DMS 273 treated with DMSO at 0.1 percent for 48 hours (cell line): Measurements from ENCODE around the gene SLC43A1.
A peak's percentile ranks its signal among the peaks of the same experiment; 100 is the strongest.

Experiments
- DNase-seq: peaks from one replicate; lab custom pipeline; 2025; lab: John Stamatoyannopoulos, UW

Gene SLC43A1

DNA sequence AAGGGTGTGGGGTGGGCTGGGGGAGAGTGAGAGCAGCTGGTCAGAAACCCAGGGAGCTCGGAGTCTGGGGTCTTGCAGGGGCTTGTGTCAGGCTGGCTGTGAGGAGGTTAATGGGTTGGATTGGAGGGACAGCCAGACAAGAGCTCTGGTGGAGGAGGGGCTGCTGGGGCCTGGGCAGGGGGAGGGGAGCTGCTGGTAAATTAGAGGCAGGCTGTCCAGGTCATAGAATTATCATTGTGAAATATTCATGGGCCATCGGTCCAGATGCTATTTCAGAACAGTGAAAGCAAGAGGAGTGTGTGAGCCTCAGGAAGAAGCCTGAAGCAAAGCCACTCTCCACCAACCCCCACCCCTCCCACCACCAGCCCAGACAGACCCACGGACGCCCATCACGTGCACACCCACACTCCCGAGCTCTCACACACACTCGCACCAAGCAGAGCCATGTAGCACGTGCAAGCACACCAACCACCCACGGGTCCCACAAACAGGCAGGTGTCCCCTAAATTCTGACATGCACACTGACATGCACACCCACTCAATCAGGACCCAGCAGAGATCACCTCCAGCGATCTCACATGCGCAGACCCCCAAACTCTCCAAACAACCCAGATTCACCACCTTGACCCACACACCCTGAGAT, 36.4 kb downstream of the SLC43A1 start:
- no peak for DNase-seq

- DNase-seq, result no peak
Measured at GRCh38 chr11:57477507-57478189, 37.9 kb downstream of the SLC43A1 start.

- DNase-seq, result no peak
Measured at GRCh38 chr11:57476757-57477506, 38.6 kb downstream of the SLC43A1 start.

DNA sequence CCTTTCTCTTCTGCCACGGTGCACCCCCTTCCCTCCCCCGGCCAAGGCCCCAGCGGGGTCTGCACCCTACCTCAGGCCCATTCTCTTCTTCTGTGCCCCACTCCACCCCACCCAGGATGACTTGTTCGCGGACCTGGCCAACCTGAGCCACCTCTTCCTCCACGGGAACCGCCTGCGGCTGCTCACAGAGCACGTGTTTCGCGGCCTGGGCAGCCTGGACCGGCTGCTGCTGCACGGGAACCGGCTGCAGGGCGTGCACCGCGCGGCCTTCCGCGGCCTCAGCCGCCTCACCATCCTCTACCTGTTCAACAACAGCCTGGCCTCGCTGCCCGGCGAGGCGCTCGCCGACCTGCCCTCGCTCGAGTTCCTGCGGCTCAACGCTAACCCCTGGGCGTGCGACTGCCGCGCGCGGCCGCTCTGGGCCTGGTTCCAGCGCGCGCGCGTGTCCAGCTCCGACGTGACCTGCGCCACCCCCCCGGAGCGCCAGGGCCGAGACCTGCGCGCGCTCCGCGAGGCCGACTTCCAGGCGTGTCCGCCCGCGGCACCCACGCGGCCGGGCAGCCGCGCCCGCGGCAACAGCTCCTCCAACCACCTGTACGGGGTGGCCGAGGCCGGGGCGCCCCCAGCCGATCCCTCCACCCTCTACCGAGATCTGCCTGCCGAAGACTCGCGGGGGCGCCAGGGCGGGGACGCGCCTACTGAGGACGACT, 39.3 kb downstream of the SLC43A1 start:
- no peak for DNase-seq

DNA sequence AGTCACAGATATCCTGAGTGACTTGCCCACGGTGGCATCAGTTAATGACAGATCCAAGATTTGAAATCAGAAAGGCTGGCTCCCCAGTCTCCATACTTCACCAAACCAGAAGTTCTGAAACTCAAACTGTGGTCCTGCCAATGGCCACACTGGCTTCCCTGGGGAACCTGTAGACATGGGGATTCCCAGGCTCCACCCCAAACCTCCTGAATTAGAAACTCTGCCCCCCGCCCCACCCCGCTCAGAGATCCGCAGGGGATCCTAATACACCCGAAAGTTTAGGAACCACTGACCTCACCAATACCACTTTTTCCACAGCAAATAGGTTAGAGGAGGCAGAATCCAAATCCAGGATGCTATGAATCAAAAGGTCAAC, 39.8 kb downstream of the SLC43A1 start:
- no peak for DNase-seq

DNA sequence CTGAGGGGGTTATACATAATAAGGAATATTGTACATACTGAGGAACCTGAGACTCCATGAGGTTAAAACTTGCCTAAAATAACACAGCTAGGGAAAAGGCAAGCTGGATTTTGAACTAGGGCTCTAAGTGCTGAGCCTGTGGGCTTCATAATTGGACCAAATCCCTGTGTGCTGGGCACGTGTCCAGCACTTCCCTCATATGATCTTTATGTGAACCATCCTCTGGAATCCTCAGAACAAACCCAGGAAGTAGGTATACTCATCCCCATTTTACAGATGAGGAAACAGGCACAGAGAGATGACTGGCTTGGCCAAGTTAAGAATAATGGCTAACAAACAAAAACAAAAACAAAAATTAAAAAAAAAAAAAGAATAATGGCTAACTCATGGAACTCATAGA, 40.3 kb downstream of the SLC43A1 start:
- DNase-seq, result no peak

DNA sequence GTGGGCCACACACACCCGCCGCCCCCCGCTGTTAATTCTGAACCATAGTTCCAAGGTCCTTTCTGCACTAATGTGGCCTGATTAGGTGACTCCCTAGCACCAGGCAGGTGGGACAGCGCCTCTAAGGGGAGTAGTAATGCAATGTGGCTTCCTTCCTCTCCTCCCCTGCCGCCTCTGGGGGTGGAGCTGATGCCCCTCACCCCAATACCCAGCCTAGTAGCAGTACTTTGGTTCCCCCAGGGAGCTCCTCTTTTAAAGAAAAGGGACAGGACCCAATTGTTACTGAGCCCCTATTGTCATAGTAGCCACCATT, 40.7 kb downstream of the SLC43A1 start:
- no peak for DNase-seq

DNA sequence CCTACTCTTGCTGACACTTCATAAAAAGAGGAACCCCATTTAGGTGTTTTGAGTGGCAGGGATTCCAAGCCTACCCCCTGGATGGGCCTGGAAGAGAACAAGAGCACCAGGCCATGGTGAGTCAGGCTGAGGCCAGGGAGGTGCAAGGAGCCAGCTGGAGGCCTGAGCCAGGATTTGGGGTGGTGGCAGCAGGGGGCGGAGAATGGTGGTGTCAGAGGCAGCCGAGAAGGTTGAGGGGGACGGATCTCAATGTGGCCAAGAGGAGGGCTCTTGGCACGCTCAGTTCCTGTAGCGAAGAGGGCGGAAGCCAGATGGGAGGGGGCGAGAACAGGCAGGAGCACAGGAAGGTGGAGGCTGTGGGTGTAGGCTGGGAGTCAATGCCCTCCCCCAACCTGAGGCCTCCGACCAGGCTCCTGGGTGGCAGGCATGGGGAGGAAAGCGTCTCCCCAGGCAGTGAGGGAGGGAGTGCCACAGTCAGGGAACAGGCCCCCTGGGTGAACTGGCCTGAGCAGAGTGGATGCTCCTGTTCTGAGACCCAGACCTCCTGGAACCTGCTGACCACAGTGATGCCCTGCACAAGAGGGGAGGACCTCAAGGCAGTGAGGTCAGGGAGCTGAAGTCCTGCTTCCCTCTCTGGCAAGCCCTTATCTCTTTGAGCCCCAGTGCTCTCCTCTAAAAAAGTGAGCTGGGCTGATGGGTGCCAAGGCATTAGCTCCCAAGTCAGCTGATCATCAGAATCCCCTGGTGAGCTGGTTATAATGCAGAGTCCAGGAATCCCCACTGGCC, 41.3 kb downstream of the SLC43A1 start:
- DNase-seq, result peak; percentile 8

DNA sequence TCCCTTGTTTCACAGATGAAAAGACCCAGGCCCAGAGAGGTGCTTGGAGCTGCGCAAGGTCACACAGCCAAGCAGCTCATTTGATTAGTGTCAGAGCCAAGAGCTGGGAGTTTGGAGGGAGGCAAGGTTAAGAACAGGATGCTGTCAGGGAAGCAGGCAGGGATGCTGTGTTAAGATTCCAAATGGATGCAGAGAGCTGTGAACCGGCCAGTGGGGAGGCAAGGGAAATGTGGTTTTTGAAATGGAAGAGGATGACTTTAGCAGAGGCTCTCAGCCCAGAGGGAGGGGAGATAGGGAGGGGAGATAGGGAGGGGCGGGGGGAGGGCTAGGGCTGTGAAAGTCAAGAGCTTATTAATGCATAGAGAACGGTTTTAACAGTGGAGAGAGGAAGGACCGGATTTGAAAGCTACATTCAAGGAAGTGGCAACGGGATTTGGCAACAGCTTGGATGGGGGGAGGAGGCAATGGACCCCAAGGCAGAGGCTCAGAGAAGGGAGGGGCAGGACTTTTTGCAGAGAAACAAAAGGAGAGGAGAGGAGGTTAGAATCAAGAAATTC, 42.1 kb downstream of the SLC43A1 start:
- no peak for DNase-seq

DNA sequence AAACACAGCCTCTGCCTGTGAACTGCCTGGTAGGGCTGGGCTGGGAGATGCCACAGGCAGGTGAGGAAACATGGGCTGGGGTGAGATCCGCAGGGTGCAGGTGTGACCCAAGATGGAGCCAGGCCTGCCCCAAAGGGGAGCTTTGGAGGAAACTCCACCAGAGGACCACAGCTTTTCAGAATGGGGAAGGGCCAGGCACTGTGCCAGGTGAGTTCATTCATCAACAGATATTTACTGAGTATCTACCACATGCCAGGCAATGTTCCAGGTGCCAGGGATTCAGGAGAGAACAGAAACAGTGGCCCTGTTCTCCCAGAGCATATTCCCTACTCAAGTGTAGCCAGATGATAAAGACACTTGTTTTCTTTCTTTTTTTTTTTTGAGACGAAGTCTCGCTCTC, 44.0 kb downstream of the SLC43A1 start:
- DNase-seq, result no peak

DNA sequence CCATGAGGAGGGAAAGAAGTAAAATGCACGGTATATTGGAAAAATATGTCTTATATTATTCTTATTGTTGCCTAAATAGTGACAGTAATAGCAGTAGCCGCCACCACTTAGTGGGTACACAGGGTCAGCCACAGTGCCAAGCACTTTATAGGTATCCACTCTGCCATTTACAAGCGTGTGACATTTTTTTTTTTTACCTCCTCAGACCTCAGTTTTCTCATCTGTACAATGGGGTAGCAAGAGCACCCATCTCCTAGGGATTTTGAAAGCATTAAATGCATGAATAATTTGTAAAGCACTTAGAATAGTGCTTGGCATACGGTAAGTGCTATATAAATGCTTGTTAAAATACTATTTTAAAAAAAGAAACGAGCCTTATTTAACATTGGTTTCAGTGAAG, 46.2 kb downstream of the SLC43A1 start:
- DNase-seq, result no peak

DNA sequence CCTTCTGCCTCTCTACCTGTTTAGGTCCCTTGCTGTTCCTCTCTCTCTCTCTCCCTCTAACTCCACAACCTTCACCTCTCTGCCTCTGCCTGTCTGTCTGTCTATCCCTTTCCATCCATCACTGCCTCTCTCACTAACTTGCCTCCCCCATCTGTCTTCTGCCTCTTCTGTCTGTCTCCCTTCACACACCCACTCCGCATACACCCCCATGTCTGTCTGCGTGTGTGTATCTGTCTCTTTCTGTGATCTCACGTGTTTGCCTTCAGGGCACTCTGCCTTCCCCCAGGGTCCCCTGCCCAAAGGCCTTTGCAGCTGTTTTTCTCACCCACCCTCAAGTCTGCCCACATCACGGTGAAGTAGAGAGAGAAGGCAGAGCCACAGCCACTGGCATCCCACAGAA, 47.2 kb downstream of the SLC43A1 start:
- no peak for DNase-seq

GRCh38 chr11:57467508-57468157, 47.9 kb downstream of the SLC43A1 start:
- DNase-seq, result no peak

- no peak for DNase-seq
Measured at GRCh38 chr11:57466680-57467079, 48.8 kb downstream of the SLC43A1 start.

DNA sequence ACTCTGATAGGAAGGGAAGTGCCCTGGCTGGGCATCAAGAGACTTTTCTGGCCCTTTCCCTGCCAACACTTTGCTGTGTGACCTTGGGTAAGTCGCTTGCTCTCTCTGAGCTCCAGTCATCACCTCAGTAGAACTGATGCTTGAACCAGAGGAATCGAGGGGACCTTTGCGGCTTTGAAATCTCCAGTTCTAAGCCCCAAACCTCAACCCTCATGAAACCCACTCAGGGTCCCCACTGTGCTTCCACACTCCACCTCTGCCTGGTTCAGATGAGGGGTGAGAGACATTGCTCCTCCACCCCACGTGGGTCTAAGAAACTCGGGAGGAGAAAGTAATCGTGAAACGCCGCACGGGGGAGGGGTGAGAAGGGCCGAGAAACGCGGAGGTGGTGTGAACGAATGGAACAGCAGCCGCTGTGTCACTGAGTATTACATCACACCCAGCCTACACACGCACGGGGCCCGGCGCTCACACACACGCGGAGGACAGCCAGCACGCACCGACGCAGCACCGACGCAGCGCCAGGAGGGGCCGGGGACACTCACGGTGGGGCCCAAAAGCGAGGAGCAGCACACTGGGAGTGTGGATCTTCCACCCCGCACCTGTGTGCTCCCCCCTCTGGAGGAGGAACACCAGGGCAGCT, 50.8 kb downstream of the SLC43A1 start:
- DNase-seq, result no peak

GRCh38 chr11:57463671-57464538, 51.6 kb downstream of the SLC43A1 start:
- no peak for DNase-seq

DNA sequence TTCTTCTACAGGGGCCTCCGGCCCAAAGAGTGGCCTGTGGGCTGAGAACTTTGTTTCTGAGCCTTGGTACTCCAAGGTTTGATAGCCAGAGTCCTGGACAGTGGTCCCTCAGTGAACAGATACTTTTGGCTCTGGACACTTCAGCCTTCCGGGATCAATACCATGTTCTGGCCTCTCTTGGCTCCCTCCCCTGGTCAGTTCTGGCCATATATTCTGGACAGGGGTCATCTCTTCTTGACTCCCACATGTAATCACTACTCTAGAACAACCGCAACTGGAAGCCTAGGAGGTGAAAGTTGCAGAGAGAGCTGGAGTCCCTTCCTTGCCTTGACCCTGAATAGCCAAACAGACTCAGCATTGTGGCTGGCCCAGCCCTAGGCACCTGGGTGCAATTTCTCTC, 52.9 kb downstream of the SLC43A1 start:
- DNase-seq, result no peak

DNA sequence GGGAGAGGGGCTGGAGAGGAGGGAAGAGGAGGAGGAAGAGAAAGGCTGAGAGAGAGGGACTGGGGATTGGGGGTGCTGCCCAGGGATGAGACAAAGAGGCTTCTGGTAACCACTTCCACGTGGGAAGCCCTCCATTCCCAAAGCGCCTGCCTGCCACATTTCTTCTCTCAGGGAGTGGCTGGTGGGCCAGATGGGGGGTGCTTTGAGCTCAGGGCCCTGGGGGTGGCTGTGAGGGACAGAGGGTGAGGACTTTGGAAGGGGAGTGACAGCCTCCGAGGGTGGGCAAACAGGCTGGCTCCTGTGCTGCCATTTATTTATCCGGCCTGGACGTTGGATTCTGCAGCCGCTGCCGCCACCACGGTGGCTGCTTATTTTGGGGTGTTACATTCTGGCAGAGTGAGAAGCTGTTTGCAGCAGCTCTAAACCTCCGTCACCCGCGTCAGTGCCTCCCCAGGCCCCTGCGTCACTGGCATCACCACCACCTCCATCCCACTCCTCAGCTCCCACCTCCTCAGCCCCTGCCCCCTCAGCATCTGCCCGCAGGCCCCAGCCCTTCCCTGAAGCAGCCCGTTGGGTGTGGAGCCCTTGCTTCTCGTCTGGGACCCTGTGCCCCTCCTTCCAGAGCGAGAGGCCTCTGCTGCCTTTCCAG, 53.5 kb downstream of the SLC43A1 start:
- DNase-seq, result no peak
